Ishikawa (cell line): ENCODE results near the gene FBLIM1.

Experiments
- CEBPB ChIP-seq: IDR thresholded peaks from 2 replicates; pipeline ENCODE4 v1.6.1; 2012
- CREB1 ChIP-seq: IDR thresholded peaks from 2 replicates; pipeline ENCODE4 v1.6.1; 2012; ENCODE audit warnings: low read depth
- EGR1 ChIP-seq: IDR thresholded peaks from 2 replicates; pipeline ENCODE4 v1.6.1; 2012
- EP300 ChIP-seq: IDR thresholded peaks from 2 replicates; pipeline ENCODE4 v1.6.1; 2012; ENCODE audit warnings: borderline replicate concordance
- FOXM1 ChIP-seq: IDR thresholded peaks from 2 replicates; pipeline ENCODE4 v1.6.1; 2012; ENCODE audit warnings: low read depth, borderline replicate concordance
- NFIC ChIP-seq: IDR thresholded peaks from 2 replicates; pipeline ENCODE4 v1.6.1; 2012
- RAD21 ChIP-seq: IDR thresholded peaks from 2 replicates; pipeline ENCODE4 v1.6.1; 2012; ENCODE audit warnings: low read depth
- TAF1 ChIP-seq: IDR thresholded peaks from 2 replicates; pipeline ENCODE4 v1.6.1; 2012; ENCODE audit warnings: low read depth, mild to moderate bottlenecking
- TCF12 ChIP-seq: IDR thresholded peaks from 2 replicates; pipeline ENCODE4 v1.6.1; 2012; ENCODE audit warnings: low read depth
- TEAD4 ChIP-seq: IDR thresholded peaks from 2 replicates; pipeline ENCODE4 v1.6.1; 2012
- YY1 ChIP-seq: IDR thresholded peaks from 2 replicates; pipeline ENCODE4 v1.6.1; 2012; ENCODE audit warnings: low read depth
- ZBTB7A ChIP-seq: IDR thresholded peaks from 2 replicates; pipeline ENCODE4 v1.6.1; 2012; ENCODE audit warnings: low read depth
- TF ChIP-seq, protein P1 (sequence below): IDR thresholded peaks from 2 replicates; pipeline ENCODE4 v1.6.1; 2012
- TF ChIP-seq, protein P2 (sequence below): IDR thresholded peaks from 2 replicates; pipeline ENCODE4 v1.6.1; 2012; ENCODE audit warnings: low read depth, mild to moderate bottlenecking
- TF ChIP-seq, protein P3 (sequence below): IDR thresholded peaks from 2 replicates; pipeline ENCODE4 v1.6.1; 2012

The FBLIM1 gene

DNA sequence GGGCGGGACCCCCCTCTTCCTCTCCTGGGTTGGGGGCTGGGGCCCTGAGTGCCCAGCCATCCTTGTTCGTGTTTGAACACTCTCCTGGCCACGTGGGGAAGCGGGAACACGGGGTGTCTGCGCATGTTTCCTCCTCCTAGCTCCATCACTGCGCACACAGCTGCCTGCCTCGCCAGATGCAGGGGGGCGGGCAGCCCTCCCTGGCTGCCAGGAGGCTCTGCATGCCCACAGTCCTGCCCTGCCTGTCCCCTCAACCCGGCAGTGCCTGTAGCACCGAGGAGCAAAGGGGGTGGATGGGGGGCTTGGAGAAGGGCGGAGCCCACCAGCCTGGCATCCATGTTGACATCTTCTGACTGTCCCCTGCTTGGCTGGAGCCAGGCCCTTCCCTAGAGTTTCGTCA is 24.3 kb upstream of the FBLIM1 start:
- TF ChIP-seq ZBTB7A (no peak), TAF1 (no peak), YY1 (no peak), NFIC (no peak), EP300 (no peak), CEBPB (no peak), TCF12 (no peak), CREB1 (no peak), RAD21 (no peak), TEAD4 (no peak), FOXM1 (no peak), EGR1 (no peak)
- TF ChIP-seq, protein P1, sequence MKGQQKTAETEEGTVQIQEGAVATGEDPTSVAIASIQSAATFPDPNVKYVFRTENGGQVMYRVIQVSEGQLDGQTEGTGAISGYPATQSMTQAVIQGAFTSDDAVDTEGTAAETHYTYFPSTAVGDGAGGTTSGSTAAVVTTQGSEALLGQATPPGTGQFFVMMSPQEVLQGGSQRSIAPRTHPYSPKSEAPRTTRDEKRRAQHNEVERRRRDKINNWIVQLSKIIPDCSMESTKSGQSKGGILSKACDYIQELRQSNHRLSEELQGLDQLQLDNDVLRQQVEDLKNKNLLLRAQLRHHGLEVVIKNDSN: no peak
- TF ChIP-seq, protein P2, sequence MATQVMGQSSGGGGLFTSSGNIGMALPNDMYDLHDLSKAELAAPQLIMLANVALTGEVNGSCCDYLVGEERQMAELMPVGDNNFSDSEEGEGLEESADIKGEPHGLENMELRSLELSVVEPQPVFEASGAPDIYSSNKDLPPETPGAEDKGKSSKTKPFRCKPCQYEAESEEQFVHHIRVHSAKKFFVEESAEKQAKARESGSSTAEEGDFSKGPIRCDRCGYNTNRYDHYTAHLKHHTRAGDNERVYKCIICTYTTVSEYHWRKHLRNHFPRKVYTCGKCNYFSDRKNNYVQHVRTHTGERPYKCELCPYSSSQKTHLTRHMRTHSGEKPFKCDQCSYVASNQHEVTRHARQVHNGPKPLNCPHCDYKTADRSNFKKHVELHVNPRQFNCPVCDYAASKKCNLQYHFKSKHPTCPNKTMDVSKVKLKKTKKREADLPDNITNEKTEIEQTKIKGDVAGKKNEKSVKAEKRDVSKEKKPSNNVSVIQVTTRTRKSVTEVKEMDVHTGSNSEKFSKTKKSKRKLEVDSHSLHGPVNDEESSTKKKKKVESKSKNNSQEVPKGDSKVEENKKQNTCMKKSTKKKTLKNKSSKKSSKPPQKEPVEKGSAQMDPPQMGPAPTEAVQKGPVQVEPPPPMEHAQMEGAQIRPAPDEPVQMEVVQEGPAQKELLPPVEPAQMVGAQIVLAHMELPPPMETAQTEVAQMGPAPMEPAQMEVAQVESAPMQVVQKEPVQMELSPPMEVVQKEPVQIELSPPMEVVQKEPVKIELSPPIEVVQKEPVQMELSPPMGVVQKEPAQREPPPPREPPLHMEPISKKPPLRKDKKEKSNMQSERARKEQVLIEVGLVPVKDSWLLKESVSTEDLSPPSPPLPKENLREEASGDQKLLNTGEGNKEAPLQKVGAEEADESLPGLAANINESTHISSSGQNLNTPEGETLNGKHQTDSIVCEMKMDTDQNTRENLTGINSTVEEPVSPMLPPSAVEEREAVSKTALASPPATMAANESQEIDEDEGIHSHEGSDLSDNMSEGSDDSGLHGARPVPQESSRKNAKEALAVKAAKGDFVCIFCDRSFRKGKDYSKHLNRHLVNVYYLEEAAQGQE: no peak
- TF ChIP-seq, protein P3, sequence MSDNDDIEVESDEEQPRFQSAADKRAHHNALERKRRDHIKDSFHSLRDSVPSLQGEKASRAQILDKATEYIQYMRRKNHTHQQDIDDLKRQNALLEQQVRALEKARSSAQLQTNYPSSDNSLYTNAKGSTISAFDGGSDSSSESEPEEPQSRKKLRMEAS: no peak

DNA sequence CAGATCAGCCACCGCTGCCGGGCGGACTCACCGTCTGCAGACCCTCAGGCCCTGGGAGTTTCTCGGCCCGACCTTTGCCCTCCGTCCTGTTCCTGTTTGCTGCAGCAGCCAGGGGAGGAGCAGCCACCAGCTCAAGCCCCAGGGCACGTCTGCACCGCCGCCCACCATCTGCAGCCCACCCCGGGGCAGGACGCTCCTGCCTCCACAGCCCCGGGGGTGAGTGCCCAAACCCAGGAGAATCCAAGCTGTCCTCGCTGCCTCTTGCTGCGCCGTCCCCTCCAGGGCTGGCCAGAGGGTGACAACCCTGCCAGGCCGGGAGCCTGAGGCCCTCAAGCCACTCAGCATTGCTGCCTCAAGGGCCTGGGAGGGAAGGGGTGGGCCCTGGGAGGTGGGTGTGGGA is 23.7 kb upstream of the FBLIM1 start:
- TF ChIP-seq ZBTB7A (no peak), TCF12 (no peak), RAD21 (no peak), YY1 (no peak), EP300 (no peak), CREB1 (no peak), NFIC (no peak), FOXM1 (no peak), TEAD4 (no peak), TAF1 (no peak)
- TF ChIP-seq, protein P2: no peak
- TF ChIP-seq, protein P1: no peak

DNA sequence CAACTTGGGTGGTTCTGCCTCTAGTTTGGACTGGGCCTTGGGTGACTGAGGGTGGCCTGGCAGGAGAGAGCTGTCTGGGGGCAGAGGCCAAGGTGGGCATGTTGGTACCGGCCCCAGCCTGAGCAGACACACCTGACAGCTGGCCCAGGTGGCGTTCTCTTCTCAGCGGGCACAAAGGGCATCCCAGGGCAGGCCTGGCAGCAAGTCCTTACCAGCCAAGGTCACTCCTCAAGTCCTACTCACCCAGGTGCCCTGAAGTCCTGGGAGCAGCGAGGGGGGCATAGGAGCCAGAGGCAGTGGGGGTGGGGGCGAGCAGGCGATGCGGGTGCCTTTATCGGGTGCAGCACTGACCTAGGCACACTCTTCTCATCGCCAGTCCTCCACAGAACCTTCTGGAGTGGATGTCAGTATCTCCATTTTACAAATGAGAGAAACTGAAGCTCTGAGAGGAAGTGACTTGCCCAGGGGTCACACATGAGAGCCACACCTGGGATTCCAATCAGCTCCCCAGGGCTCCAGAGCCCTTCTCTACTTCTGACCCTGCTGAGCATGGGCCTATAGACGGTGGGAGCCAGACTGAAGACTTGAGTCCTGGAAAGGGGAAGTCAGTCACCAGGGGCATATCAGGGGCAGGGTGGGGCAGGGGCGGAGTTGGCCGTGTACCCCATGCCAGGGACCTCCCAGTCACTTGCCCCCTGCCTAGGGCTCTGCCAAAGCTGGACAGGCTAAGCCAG is 23.1 kb upstream of the FBLIM1 start:
- no peak for TF ChIP-seq EP300
- no peak for TF ChIP-seq RAD21
- TF ChIP-seq, protein P3: no peak
- no peak for TF ChIP-seq TAF1
- no peak for TF ChIP-seq EGR1
- no peak for TF ChIP-seq TCF12
- TF ChIP-seq CREB1: no peak
- no peak for TF ChIP-seq YY1
- TF ChIP-seq CEBPB: no peak
- TF ChIP-seq TEAD4: no peak
- TF ChIP-seq, protein P2: no peak
- TF ChIP-seq ZBTB7A: no peak
- TF ChIP-seq, protein P1: no peak
